ENCODE results near the gene ETS1. TPM values are rescaled to one million over a fixed set of nuclear protein-coding genes. Genes with fewer than 3 reads are reported as not detected.

Gene ETS1
- total RNA-seq, 4 donors from 2014 or later: 23.6 to 56.7 (median 29.2) TPM

DNA sequence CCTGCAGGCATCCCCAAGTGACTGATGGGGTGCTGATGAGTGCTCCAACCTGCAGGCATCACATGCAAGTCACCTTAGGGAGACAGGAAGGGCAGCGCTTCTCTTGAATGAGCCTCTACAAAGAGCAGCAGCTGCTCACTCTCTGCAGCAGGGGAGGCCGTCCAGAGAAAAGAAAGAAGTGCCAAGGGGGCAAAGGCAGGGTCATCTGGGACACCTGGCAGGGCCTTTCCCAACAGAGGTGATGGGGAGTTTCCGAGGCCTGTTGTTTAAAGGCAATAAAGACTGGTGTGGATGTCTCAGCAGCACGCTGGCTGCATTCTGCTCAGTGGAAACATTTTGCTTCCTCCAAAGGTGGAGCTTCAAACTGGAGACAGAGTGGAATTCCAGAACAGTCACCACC, 113.7 kb downstream of the ETS1 start:
- Histone ChIP-seq H3K36me3 (peaks cover 0 to 10% (median 0%) of the 10 kb centered on the region in 4 donors), H3K27me3 (no peaks in the 10 kb centered on the region), H3K4me1 (peaks cover 21 to 82% (median 30%) of the 10 kb centered on the region in 4 donors), H3K27ac (peak overlapping the region; percentile 59 to 75 (median 68)), H3K4me3 (no peak overlapping the region), H3K9me3 (no peaks in the 10 kb centered on the region)
- in situ Hi-C loops (cut with MboI; ENCODE audit: low pct_ligation_motif_present in 1 of 4, low pct_unique_long_range_greater_than_20kb in 1 of 4, low sequenced_read_pairs in 3 of 4): loop anchor here in 1 of 4 donors (25.0 kb wide), 1 partner anchor 161 kb away; no protein-coding TSS in a partner anchor
- TF ChIP-seq POLR2AphosphoS5 (IDR thresholded peaks at IDR 0.05) (no peak), POLR2A (IDR thresholded peaks at IDR 0.05) (no peak)
- intact Hi-C loops (cut with DNase I; ENCODE audit: low total_unique reads): no loop called here
- 10 to 28% methylated on average over 2 to 4 of the region's 4 CpGs for WGBS, 2 donors (ENCODE audit: low coverage in 1 of 2)
- no peak for DNase-seq

DNA sequence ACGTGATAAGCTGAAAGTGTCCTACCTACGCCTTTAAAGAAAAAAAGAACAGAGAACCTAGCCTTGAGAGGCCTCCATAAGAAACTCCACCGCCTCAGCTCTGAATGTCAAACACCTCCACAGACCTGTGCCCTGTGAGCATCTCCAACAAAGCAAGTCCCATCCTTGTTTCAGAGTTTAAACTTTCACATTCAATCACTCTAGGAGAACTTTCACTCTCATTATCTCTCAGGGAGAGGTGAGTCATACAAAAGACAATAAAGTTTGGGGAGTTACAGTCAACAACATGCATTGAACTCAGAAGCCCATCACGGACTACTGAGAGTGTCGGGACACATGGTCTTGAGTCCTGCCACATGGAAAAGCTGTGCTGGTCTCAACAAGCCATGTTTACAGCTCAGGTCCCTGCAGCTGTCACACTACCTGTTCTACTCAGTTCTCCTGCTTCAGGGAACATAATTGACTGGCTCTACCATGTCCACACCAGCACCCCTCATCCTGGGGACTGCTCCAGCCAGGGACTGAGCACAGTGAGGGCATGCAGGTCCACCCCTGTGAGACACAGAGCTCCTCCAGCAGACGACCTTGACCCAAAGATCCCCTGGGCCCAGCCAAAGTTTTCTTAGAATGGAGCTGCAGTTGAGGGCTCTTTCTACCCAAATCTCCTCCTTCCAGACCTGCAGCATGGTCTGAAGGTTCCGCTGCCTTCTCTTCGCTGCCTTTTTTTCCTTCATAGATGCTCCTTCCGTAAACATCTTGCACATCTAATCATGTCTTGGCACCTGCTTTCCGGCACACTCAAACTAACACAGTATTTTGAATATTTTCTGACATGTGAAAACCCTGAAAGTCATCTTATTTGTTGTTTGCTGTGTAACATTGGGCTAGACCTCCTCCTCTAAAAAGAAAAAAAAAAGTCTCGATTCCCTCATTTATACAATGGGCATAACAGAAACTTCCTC, 114.9 kb downstream of the ETS1 start:
- no peak overlapping the region for H3K4me3 ChIP-seq
- H3K36me3 ChIP-seq: peaks cover 0 to 7% (median 0%) of the 10 kb centered on the region in 4 donors
- H3K27me3 ChIP-seq: no peaks in the 10 kb centered on the region
- H3K9me3 ChIP-seq: no peaks in the 10 kb centered on the region
- peak overlapping the region; percentile 59 to 75 (median 68) for H3K27ac ChIP-seq
- WGBS, 2 donors (ENCODE audit: low coverage in 1 of 2): 59 to 79% methylated on average over 6 to 11 of the region's 11 CpGs
- DNase-seq: no peak
- in situ Hi-C loops (cut with MboI; ENCODE audit: low pct_ligation_motif_present in 1 of 4, low pct_unique_long_range_greater_than_20kb in 1 of 4, low sequenced_read_pairs in 3 of 4) (loop anchor here in 1 of 4 donors (25.0 kb wide), 1 partner anchor 160 kb away; no protein-coding TSS in a partner anchor), intact Hi-C loops (cut with DNase I; ENCODE audit: low total_unique reads) (no loop called here)
- TF ChIP-seq, protein P1, sequence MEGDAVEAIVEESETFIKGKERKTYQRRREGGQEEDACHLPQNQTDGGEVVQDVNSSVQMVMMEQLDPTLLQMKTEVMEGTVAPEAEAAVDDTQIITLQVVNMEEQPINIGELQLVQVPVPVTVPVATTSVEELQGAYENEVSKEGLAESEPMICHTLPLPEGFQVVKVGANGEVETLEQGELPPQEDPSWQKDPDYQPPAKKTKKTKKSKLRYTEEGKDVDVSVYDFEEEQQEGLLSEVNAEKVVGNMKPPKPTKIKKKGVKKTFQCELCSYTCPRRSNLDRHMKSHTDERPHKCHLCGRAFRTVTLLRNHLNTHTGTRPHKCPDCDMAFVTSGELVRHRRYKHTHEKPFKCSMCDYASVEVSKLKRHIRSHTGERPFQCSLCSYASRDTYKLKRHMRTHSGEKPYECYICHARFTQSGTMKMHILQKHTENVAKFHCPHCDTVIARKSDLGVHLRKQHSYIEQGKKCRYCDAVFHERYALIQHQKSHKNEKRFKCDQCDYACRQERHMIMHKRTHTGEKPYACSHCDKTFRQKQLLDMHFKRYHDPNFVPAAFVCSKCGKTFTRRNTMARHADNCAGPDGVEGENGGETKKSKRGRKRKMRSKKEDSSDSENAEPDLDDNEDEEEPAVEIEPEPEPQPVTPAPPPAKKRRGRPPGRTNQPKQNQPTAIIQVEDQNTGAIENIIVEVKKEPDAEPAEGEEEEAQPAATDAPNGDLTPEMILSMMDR (IDR thresholded peaks at IDR 0.05): no peak
- TF ChIP-seq POLR2AphosphoS5 (IDR thresholded peaks at IDR 0.05) (peak in 2 of 3 donors; percentile 21 to 27), EP300 (IDR thresholded peaks at IDR 0.05; ENCODE audit: low read depth) (no peak), POLR2A (IDR thresholded peaks at IDR 0.05) (no peak)
- peaks cover 29 to 92% (median 38%) of the 10 kb centered on the region in 4 donors for H3K4me1 ChIP-seq

DNA sequence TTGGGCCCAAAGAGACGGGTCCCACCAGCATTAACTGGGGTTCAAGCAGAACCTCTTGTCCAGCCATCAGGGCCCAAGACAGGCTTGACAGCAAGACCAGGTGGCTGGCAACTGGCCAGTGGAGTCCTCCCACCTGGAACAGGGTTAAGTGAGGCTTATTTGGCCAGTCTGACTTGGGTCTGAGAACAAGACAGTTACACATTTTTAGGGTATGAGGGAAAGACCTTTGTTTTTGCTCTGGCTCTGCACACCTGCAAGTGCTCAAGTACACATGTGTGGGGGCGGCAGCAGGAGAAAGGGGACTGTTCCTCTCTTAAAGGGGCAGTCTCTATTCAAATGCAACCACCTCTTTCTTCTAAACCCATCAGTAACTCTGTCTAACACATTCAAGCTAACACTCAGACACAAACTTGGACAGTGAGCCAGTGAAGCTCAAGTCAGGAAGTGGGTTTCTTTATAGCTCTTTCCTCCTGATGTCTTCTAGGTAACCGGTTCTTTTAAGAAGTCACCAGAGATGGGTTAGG, 116.2 kb downstream of the ETS1 start:
- Histone ChIP-seq H3K36me3 (peaks cover 0 to 7% (median 0%) of the 10 kb centered on the region in 4 donors), H3K27ac (peak overlapping the region; percentile 59 to 75 (median 68)), H3K4me3 (no peak overlapping the region), H3K9me3 (no peaks in the 10 kb centered on the region), H3K4me1 (peaks cover 29 to 98% (median 43%) of the 10 kb centered on the region in 4 donors), H3K27me3 (no peaks in the 10 kb centered on the region)
- DNase-seq: peak; percentile 52
- WGBS, 2 donors (ENCODE audit: low coverage in 1 of 2): 61 to 75% methylated on average over 3 of the region's 3 CpGs
- intact Hi-C loops (cut with DNase I; ENCODE audit: low total_unique reads) (no loop called here), in situ Hi-C loops (cut with MboI; ENCODE audit: low pct_ligation_motif_present in 1 of 4, low pct_unique_long_range_greater_than_20kb in 1 of 4, low sequenced_read_pairs in 3 of 4) (loop anchor here in 1 of 4 donors (25.0 kb wide), 1 partner anchor 159 kb away; no protein-coding TSS in a partner anchor)
- TF ChIP-seq, protein P1 (IDR thresholded peaks at IDR 0.05): no peak
- no peak for TF ChIP-seq EP300 (IDR thresholded peaks at IDR 0.05; ENCODE audit: low read depth)
- peak in 2 of 3 donors; percentile 47 to 48 for TF ChIP-seq POLR2AphosphoS5 (IDR thresholded peaks at IDR 0.05)
- peak; percentile 22 for TF ChIP-seq POLR2A (IDR thresholded peaks at IDR 0.05)

DNA sequence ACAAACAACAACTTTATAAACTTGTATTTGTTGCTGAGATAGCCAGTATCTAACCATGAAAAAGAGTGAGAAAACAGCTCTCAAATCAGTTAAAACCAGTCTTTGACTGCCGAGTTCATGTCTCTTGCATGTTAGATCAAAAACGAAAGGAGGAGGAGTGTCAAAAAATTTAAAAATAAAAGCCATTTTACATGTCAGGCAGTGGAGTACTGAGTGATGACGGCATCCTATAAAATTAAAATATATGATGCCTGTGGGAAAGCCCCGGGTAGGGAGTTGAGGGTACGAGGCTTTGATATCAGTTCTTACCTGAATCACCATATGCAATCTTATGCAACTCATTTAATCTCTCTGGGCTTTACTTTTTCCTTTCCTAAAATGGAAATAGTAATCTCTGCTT, 117.3 kb downstream of the ETS1 start:
- in situ Hi-C loops (cut with MboI; ENCODE audit: low pct_ligation_motif_present in 1 of 4, low pct_unique_long_range_greater_than_20kb in 1 of 4, low sequenced_read_pairs in 3 of 4): loop anchor here in 1 of 4 donors (25.0 kb wide), 1 partner anchor 158 kb away; no protein-coding TSS in a partner anchor
- WGBS, 2 donors (ENCODE audit: low coverage in 1 of 2): 60 to 81% methylated on average over 5 of the region's 5 CpGs
- H3K36me3 ChIP-seq: peaks cover 0 to 7% (median 0%) of the 10 kb centered on the region in 4 donors
- peaks cover 29 to 93% (median 43%) of the 10 kb centered on the region in 4 donors for H3K4me1 ChIP-seq
- no peaks in the 10 kb centered on the region for H3K9me3 ChIP-seq
- no peaks in the 10 kb centered on the region for H3K27me3 ChIP-seq
- no peak for DNase-seq
- intact Hi-C loops (cut with DNase I; ENCODE audit: low total_unique reads): no loop called here
- peak overlapping the region in 3 of 4 donors; percentile 70 to 75 (median 73) for H3K27ac ChIP-seq
- no peak overlapping the region for H3K4me3 ChIP-seq
- TF ChIP-seq POLR2A (IDR thresholded peaks at IDR 0.05) (no peak), EP300 (IDR thresholded peaks at IDR 0.05; ENCODE audit: low read depth) (no peak), POLR2AphosphoS5 (IDR thresholded peaks at IDR 0.05) (no peak)
- TF ChIP-seq, protein P1 (IDR thresholded peaks at IDR 0.05): no peak

All from transverse colon (tissue), 4 donors.